GM21717 (cell line): ENCODE results near the gene ABLIM2.

ENCODE experiments used
- ATAC-seq: cut with Tn5 transposase; IDR thresholded peaks from one replicate; pipeline ENCODE4 v1.9.1; 2021; ENCODE audit warnings: mild to moderate bottlenecking, moderate library complexity; ENCODE audit not compliant: unreplicated experiment

Gene ABLIM2

GRCh38 chr4:8088966-8089491, 69.6 kb downstream of the ABLIM2 start:
- no peak for ATAC-seq

- ATAC-seq, result no peak
These were observed 70.6 kb downstream of the ABLIM2 start for GRCh38 chr4:8087921-8088495.

GRCh38 chr4:8086783-8087445, 71.7 kb downstream of the ABLIM2 start:
- no peak for ATAC-seq

- no peak for ATAC-seq
These were observed 73.0 kb downstream of the ABLIM2 start for GRCh38 chr4:8085491-8086117.

- ATAC-seq, result no peak
These were observed 73.7 kb downstream of the ABLIM2 start for GRCh38 chr4:8084712-8085490.

- ATAC-seq, result no peak
These were observed 74.5 kb downstream of the ABLIM2 start for GRCh38 chr4:8084031-8084660.

- no peak for ATAC-seq
These were observed 75.4 kb downstream of the ABLIM2 start for GRCh38 chr4:8083086-8083825.

- no peak for ATAC-seq
These were observed 76.0 kb downstream of the ABLIM2 start for GRCh38 chr4:8082517-8083055.

- ATAC-seq, result no peak
These were observed 76.7 kb downstream of the ABLIM2 start for GRCh38 chr4:8081621-8082516.

- no peak for ATAC-seq
These were observed 77.4 kb downstream of the ABLIM2 start for GRCh38 chr4:8081171-8081570.

GRCh38 chr4:8080754-8081065, 77.9 kb downstream of the ABLIM2 start:
- ATAC-seq, result no peak

GRCh38 chr4:8079916-8080753, 78.5 kb downstream of the ABLIM2 start:
- no peak for ATAC-seq

GRCh38 chr4:8079031-8079885, 79.4 kb downstream of the ABLIM2 start:
- no peak for ATAC-seq

GRCh38 chr4:8078610-8079015, 80.0 kb downstream of the ABLIM2 start:
- ATAC-seq, result no peak

GRCh38 chr4:8078109-8078494, 80.5 kb downstream of the ABLIM2 start:
- ATAC-seq, result no peak

- ATAC-seq, result no peak
These were observed 81.2 kb downstream of the ABLIM2 start for GRCh38 chr4:8077181-8078108.
